GM12865 (cell line): Measurements from ENCODE around the gene CDX4.
"Not testable (repeated sequence)": the region's sequence is repeated elsewhere in the genome, so short reads cannot be mapped to it uniquely, and the experiment has no call there.

Experiments used
- DNase-seq: peaks from one replicate; pipeline ENCODE4 v3.0.0; 2010; ENCODE audit warnings: low read depth
- H3K4me3 ChIP-seq: 2 replicates; pipeline ENCODE4 v1.5.1; 2011; ENCODE audit warnings: mild to moderate bottlenecking, low read depth, low read length, control low read depth
- CTCF ChIP-seq: IDR thresholded peaks from 2 replicates; pipeline ENCODE4 v1.5.1; 2011; ENCODE audit warnings: low read length, control low read depth, low read depth, inconsistent platforms; ENCODE audit not compliant: insufficient read depth; ENCODE audit errors: missing control alignments

Gene CDX4

GRCh38 chrX:73448379-73448778 is 1.5 kb downstream of the CDX4 start:
- no peak for DNase-seq
- no peak for TF ChIP-seq CTCF
- no peak overlapping the region for H3K4me3 ChIP-seq

GRCh38 chrX:73455171-73455570 is 8.3 kb downstream of the CDX4 start:
- H3K4me3 ChIP-seq, result no peak overlapping the region
- no peak for DNase-seq
- no peak for TF ChIP-seq CTCF

- TF ChIP-seq CTCF, result no peak
- DNase-seq, result no peak
- no peak overlapping the region for H3K4me3 ChIP-seq
Observed at GRCh38 chrX:73457306-73457705, 10.5 kb downstream of the CDX4 start.

- no peak overlapping the region for H3K4me3 ChIP-seq
- no peak for DNase-seq
- no peak for TF ChIP-seq CTCF
Observed at GRCh38 chrX:73468376-73468775, 21.5 kb downstream of the CDX4 start.

GRCh38 chrX:73478961-73479360 is 32.1 kb downstream of the CDX4 start:
- no peak overlapping the region for H3K4me3 ChIP-seq
- no peak for DNase-seq
- no peak for TF ChIP-seq CTCF

GRCh38 chrX:73481521-73481920 is 34.7 kb downstream of the CDX4 start:
- DNase-seq, result no peak
- no peak overlapping the region for H3K4me3 ChIP-seq
- TF ChIP-seq CTCF, result no peak

- no peak for DNase-seq
- no peak overlapping the region for H3K4me3 ChIP-seq
- TF ChIP-seq CTCF, result no peak
Observed at GRCh38 chrX:73490661-73491060, 43.8 kb downstream of the CDX4 start.

GRCh38 chrX:73492178-73492577 is 45.3 kb downstream of the CDX4 start:
- DNase-seq, H3K4me3 ChIP-seq: not testable (repeated sequence)
